ENCODE results near the gene GLP1R. TPM values are rescaled to one million over a fixed set of nuclear protein-coding genes. Genes with fewer than 3 reads are reported as not detected.

The GLP1R gene
- polyA plus RNA-seq, 1 donor from 2014 or later: 0.06 TPM

DNA sequence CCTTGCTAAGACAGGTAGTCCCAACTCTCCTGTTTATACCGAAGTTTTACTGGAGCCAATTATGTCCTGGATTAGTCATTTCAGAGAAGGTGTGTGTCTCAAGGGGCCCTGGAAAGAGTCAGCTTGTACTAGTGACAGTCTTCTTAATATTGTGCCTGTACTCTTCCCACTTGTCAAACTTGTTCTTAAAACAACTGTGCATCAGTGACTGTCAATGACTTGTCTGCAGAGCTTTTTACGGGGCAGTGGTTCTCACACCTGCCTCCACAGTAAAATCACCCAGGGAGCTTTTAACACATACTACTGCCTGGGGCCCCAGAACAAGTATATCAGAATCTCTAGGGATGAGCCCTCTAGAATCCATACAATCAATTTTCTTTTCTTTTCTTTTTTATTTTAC is 28.4 kb upstream of the GLP1R start:
- no peak overlapping the region for H3K27ac ChIP-seq (ENCODE audit: low read length)
- no peak overlapping the region for H2AFZ ChIP-seq (ENCODE audit: low read depth, low read length)
- no peak for TF ChIP-seq MXI1 (conservative IDR thresholded peaks at IDR 0.05; ENCODE audit: poor library complexity, severe bottlenecking)
- TF ChIP-seq TAF1 (IDR thresholded peaks at IDR 0.05; ENCODE audit: low read depth): no peak
- no peak for TF ChIP-seq SMC3 (conservative IDR thresholded peaks at IDR 0.05; ENCODE audit: poor library complexity)
- no peak for TF ChIP-seq EP300 (conservative IDR thresholded peaks at IDR 0.05; ENCODE audit: poor library complexity, severe bottlenecking)
- no peak for TF ChIP-seq POLR2AphosphoS5 (IDR thresholded peaks at IDR 0.05)
- TF ChIP-seq EZH2 (IDR thresholded peaks at IDR 0.05; ENCODE audit: borderline replicate concordance, insufficient read depth, low read length, poor library complexity, severe bottlenecking): no peak
- TF ChIP-seq, protein P1, sequence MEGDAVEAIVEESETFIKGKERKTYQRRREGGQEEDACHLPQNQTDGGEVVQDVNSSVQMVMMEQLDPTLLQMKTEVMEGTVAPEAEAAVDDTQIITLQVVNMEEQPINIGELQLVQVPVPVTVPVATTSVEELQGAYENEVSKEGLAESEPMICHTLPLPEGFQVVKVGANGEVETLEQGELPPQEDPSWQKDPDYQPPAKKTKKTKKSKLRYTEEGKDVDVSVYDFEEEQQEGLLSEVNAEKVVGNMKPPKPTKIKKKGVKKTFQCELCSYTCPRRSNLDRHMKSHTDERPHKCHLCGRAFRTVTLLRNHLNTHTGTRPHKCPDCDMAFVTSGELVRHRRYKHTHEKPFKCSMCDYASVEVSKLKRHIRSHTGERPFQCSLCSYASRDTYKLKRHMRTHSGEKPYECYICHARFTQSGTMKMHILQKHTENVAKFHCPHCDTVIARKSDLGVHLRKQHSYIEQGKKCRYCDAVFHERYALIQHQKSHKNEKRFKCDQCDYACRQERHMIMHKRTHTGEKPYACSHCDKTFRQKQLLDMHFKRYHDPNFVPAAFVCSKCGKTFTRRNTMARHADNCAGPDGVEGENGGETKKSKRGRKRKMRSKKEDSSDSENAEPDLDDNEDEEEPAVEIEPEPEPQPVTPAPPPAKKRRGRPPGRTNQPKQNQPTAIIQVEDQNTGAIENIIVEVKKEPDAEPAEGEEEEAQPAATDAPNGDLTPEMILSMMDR (IDR thresholded peaks at IDR 0.05; ENCODE audit: poor library complexity, severe bottlenecking): no peak
- TF ChIP-seq, protein P2, sequence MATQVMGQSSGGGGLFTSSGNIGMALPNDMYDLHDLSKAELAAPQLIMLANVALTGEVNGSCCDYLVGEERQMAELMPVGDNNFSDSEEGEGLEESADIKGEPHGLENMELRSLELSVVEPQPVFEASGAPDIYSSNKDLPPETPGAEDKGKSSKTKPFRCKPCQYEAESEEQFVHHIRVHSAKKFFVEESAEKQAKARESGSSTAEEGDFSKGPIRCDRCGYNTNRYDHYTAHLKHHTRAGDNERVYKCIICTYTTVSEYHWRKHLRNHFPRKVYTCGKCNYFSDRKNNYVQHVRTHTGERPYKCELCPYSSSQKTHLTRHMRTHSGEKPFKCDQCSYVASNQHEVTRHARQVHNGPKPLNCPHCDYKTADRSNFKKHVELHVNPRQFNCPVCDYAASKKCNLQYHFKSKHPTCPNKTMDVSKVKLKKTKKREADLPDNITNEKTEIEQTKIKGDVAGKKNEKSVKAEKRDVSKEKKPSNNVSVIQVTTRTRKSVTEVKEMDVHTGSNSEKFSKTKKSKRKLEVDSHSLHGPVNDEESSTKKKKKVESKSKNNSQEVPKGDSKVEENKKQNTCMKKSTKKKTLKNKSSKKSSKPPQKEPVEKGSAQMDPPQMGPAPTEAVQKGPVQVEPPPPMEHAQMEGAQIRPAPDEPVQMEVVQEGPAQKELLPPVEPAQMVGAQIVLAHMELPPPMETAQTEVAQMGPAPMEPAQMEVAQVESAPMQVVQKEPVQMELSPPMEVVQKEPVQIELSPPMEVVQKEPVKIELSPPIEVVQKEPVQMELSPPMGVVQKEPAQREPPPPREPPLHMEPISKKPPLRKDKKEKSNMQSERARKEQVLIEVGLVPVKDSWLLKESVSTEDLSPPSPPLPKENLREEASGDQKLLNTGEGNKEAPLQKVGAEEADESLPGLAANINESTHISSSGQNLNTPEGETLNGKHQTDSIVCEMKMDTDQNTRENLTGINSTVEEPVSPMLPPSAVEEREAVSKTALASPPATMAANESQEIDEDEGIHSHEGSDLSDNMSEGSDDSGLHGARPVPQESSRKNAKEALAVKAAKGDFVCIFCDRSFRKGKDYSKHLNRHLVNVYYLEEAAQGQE (IDR thresholded peaks at IDR 0.05; ENCODE audit: borderline replicate concordance): no peak
- no peak for TF ChIP-seq RAD21 (conservative IDR thresholded peaks at IDR 0.05)
- H3K9ac ChIP-seq (ENCODE audit: low read length): no peak overlapping the region
- H3F3A ChIP-seq (ENCODE audit: insufficient read depth, low read length, poor library complexity, severe bottlenecking): no peaks in the 10 kb centered on the region
- H3K79me2 ChIP-seq (replicated peaks; ENCODE audit: insufficient read depth, low read length): no peaks in the 10 kb centered on the region
- H4K20me1 ChIP-seq (ENCODE audit: insufficient read depth): no peaks in the 10 kb centered on the region
- no peaks in the 10 kb centered on the region for H3K9me3 ChIP-seq (ENCODE audit: low read length)
- H3K4me3 ChIP-seq (ENCODE audit: low read length): no peak overlapping the region
- H3K4me2 ChIP-seq (ENCODE audit: low read length): no peak overlapping the region
- H3K36me3 ChIP-seq (ENCODE audit: insufficient read depth, low read length): no peaks in the 10 kb centered on the region
- no peaks in the 10 kb centered on the region for H3K9me2 ChIP-seq (ENCODE audit: insufficient read depth, low read length)
- H3K27me3 ChIP-seq (ENCODE audit: insufficient read depth, low read depth, low read length): no peaks in the 10 kb centered on the region

DNA sequence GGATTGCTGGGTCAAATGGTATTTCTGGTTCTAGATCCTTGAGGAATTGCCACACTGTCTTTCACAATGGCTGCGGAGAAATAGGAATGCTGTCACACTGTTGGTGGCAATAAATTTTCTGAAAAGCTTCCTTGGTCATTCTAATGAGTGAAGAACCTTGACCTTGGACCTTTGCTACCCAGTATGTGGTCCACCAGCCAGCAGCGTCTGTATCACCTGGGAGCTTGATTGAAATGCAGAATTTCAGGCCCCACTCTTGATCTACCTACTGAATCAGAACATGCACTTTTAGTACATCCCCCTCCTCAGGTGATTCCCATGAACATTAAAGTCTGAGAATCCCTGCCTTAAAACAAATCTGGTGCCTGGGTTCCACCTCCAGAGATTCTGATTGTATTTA is 27.5 kb upstream of the GLP1R start:
- H3K36me3 ChIP-seq (ENCODE audit: insufficient read depth, low read length): no peaks in the 10 kb centered on the region
- no peaks in the 10 kb centered on the region for H3K27me3 ChIP-seq (ENCODE audit: insufficient read depth, low read depth, low read length)
- no peak overlapping the region for H3K27ac ChIP-seq (ENCODE audit: low read length)
- no peak overlapping the region for H3K9ac ChIP-seq (ENCODE audit: low read length)
- no peak overlapping the region for H2AFZ ChIP-seq (ENCODE audit: low read depth, low read length)
- H4K20me1 ChIP-seq (ENCODE audit: insufficient read depth): no peaks in the 10 kb centered on the region
- H3F3A ChIP-seq (ENCODE audit: insufficient read depth, low read length, poor library complexity, severe bottlenecking): no peaks in the 10 kb centered on the region
- H3K79me2 ChIP-seq (replicated peaks; ENCODE audit: insufficient read depth, low read length): no peaks in the 10 kb centered on the region
- H3K4me3 ChIP-seq (ENCODE audit: low read length): no peak overlapping the region
- H3K9me2 ChIP-seq (ENCODE audit: insufficient read depth, low read length): no peaks in the 10 kb centered on the region
- no peaks in the 10 kb centered on the region for H3K9me3 ChIP-seq (ENCODE audit: low read length)
- TF ChIP-seq, protein P2 (IDR thresholded peaks at IDR 0.05; ENCODE audit: borderline replicate concordance): no peak
- no peak for TF ChIP-seq RAD21 (conservative IDR thresholded peaks at IDR 0.05)
- TF ChIP-seq MXI1 (conservative IDR thresholded peaks at IDR 0.05; ENCODE audit: poor library complexity, severe bottlenecking): no peak
- no peak overlapping the region for H3K4me2 ChIP-seq (ENCODE audit: low read length)

Data from neural cell (in vitro differentiated cells).